ENCODE results near the gene PRRT2.
"Not testable (repeated sequence)": the region's sequence is repeated elsewhere in the genome, so short reads cannot be mapped to it uniquely, and the experiment has no call there.

The PRRT2 gene

GRCh38 chr16:29833219-29833618 lies 21.2 kb downstream of the PRRT2 start:
- not testable (repeated sequence) for H3K27ac ChIP-seq (ENCODE audit: low read depth, low read length); H4K91ac ChIP-seq (ENCODE audit: low read depth, low read length); H3K9ac ChIP-seq (ENCODE audit: low read length); H3K4me1 ChIP-seq (ENCODE audit: control insufficient read depth in 1 of 2, insufficient read depth in 2 of 2, low read length in 2 of 2); H3K79me1 ChIP-seq (ENCODE audit: low read length); H3K4me3 ChIP-seq (ENCODE audit: low read depth, low read length); H3K23ac ChIP-seq (ENCODE audit: low read length); DNase-seq; H2AFZ ChIP-seq (ENCODE audit: insufficient read depth, low read length, poor library complexity); H4K8ac ChIP-seq (ENCODE audit: low read depth, low read length); H3K14ac ChIP-seq (ENCODE audit: low read length); H3K9me3 ChIP-seq (ENCODE audit: insufficient read depth, low read depth, low read length); H2AK5ac ChIP-seq (ENCODE audit: low read length); H3K18ac ChIP-seq (ENCODE audit: low read length); H3K27me3 ChIP-seq (ENCODE audit: insufficient read depth, low read length); H2BK5ac ChIP-seq (ENCODE audit: low read depth, low read length, poor library complexity); H2BK12ac ChIP-seq (ENCODE audit: low read length); H3K4me2 ChIP-seq (ENCODE audit: low read length); H2BK120ac ChIP-seq (ENCODE audit: insufficient read depth, low read length, poor library complexity); H4K12ac ChIP-seq (ENCODE audit: low read depth, low read length); H3K36me3 ChIP-seq (ENCODE audit: control insufficient read depth in 1 of 2, insufficient read depth in 2 of 2, low read length in 2 of 2); H3K4ac ChIP-seq (ENCODE audit: low read depth, low read length); H3K79me2 ChIP-seq (ENCODE audit: control insufficient read depth, insufficient read depth, low read length, poor library complexity)
- WGBS (ENCODE audit: extremely low coverage, insufficient coverage, insufficient read length), result no CpG with 5 or more reads among the region's 4 CpGs

- WGBS (ENCODE audit: extremely low coverage, insufficient coverage, insufficient read length), result no CpG with 5 or more reads among the region's 5 CpGs
- Histone ChIP-seq H4K91ac (ENCODE audit: low read depth, low read length) (no peak overlapping the region), H4K8ac (ENCODE audit: low read depth, low read length) (no peak overlapping the region), H3K4ac (ENCODE audit: low read depth, low read length) (no peak overlapping the region), H3K27ac (ENCODE audit: low read depth, low read length) (no peak overlapping the region), H3K27me3 (ENCODE audit: insufficient read depth, low read length) (no peaks in the 10 kb centered on the region), H3K79me2 (ENCODE audit: control insufficient read depth, insufficient read depth, low read length, poor library complexity) (no peaks in the 10 kb centered on the region), H4K12ac (ENCODE audit: low read depth, low read length) (no peak overlapping the region), H2AK5ac (ENCODE audit: low read length) (no peak overlapping the region), H3K9me3 (ENCODE audit: insufficient read depth, low read depth, low read length) (no peaks in the 10 kb centered on the region), H2BK120ac (ENCODE audit: insufficient read depth, low read length, poor library complexity) (no peak overlapping the region), H3K79me1 (ENCODE audit: low read length) (no peaks in the 10 kb centered on the region), H3K4me2 (ENCODE audit: low read length) (no peak overlapping the region), H3K4me3 (ENCODE audit: low read depth, low read length) (no peak overlapping the region), H2AFZ (ENCODE audit: insufficient read depth, low read length, poor library complexity) (no peak overlapping the region), H3K23ac (ENCODE audit: low read length) (no peak overlapping the region), H3K18ac (ENCODE audit: low read length) (no peak overlapping the region), H2BK12ac (ENCODE audit: low read length) (no peak overlapping the region), H3K9ac (ENCODE audit: low read length) (no peak overlapping the region), H3K36me3 (ENCODE audit: control insufficient read depth in 1 of 2, insufficient read depth in 2 of 2, low read length in 2 of 2) (peaks cover 2 to 6% of the 10 kb centered on the region in 2 experiments), H3K4me1 (ENCODE audit: control insufficient read depth in 1 of 2, insufficient read depth in 2 of 2, low read length in 2 of 2) (no peaks in the 10 kb centered on the region), H3K14ac (ENCODE audit: low read length) (no peak overlapping the region), H2BK5ac (ENCODE audit: low read depth, low read length, poor library complexity) (no peak overlapping the region)
- DNase-seq, result no peak
These were observed 22.1 kb downstream of the PRRT2 start for GRCh38 chr16:29834079-29834478.

GRCh38 chr16:29835926-29836325 lies 23.9 kb downstream of the PRRT2 start:
- Histone ChIP-seq H2AFZ (ENCODE audit: insufficient read depth, low read length, poor library complexity) (no peak overlapping the region), H3K23ac (ENCODE audit: low read length) (no peak overlapping the region), H3K4me2 (ENCODE audit: low read length) (no peak overlapping the region), H3K4me3 (ENCODE audit: low read depth, low read length) (no peak overlapping the region), H4K12ac (ENCODE audit: low read depth, low read length) (no peak overlapping the region), H2BK5ac (ENCODE audit: low read depth, low read length, poor library complexity) (no peak overlapping the region), H2BK12ac (ENCODE audit: low read length) (no peak overlapping the region), H3K9ac (ENCODE audit: low read length) (no peak overlapping the region), H2AK5ac (ENCODE audit: low read length) (no peak overlapping the region), H2BK120ac (ENCODE audit: insufficient read depth, low read length, poor library complexity) (no peak overlapping the region), H3K27me3 (ENCODE audit: insufficient read depth, low read length) (no peaks in the 10 kb centered on the region), H3K36me3 (ENCODE audit: control insufficient read depth in 1 of 2, insufficient read depth in 2 of 2, low read length in 2 of 2) (peaks cover 2 to 6% of the 10 kb centered on the region in 2 experiments), H4K8ac (ENCODE audit: low read depth, low read length) (no peak overlapping the region), H3K79me1 (ENCODE audit: low read length) (no peaks in the 10 kb centered on the region), H3K4ac (ENCODE audit: low read depth, low read length) (no peak overlapping the region), H3K79me2 (ENCODE audit: control insufficient read depth, insufficient read depth, low read length, poor library complexity) (no peaks in the 10 kb centered on the region), H3K14ac (ENCODE audit: low read length) (no peak overlapping the region), H3K4me1 (ENCODE audit: control insufficient read depth in 1 of 2, insufficient read depth in 2 of 2, low read length in 2 of 2) (no peaks in the 10 kb centered on the region), H3K9me3 (ENCODE audit: insufficient read depth, low read depth, low read length) (no peaks in the 10 kb centered on the region), H3K27ac (ENCODE audit: low read depth, low read length) (no peak overlapping the region), H3K18ac (ENCODE audit: low read length) (no peak overlapping the region), H4K91ac (ENCODE audit: low read depth, low read length) (no peak overlapping the region)
- DNase-seq, result peak; percentile 22 to 48
- WGBS (ENCODE audit: extremely low coverage, insufficient coverage, insufficient read length), result no CpG with 5 or more reads among the region's 7 CpGs

GRCh38 chr16:29836623-29837022 lies 24.6 kb downstream of the PRRT2 start:
- H4K8ac ChIP-seq (ENCODE audit: low read depth, low read length), result no peak overlapping the region
- no peak overlapping the region for H2BK5ac ChIP-seq (ENCODE audit: low read depth, low read length, poor library complexity)
- DNase-seq, result no peak
- no peak overlapping the region for H3K14ac ChIP-seq (ENCODE audit: low read length)
- no peak overlapping the region for H3K27ac ChIP-seq (ENCODE audit: low read depth, low read length)
- H3K27me3 ChIP-seq (ENCODE audit: insufficient read depth, low read length), result no peaks in the 10 kb centered on the region
- H3K4me1 ChIP-seq (ENCODE audit: control insufficient read depth in 1 of 2, insufficient read depth in 2 of 2, low read length in 2 of 2), result no peaks in the 10 kb centered on the region
- no peak overlapping the region for H3K23ac ChIP-seq (ENCODE audit: low read length)
- H4K12ac ChIP-seq (ENCODE audit: low read depth, low read length), result no peak overlapping the region
- no CpG with 5 or more reads among the region's 15 CpGs for WGBS (ENCODE audit: extremely low coverage, insufficient coverage, insufficient read length)
- no peak overlapping the region for H3K18ac ChIP-seq (ENCODE audit: low read length)
- no peak overlapping the region for H2BK12ac ChIP-seq (ENCODE audit: low read length)
- H3K4ac ChIP-seq (ENCODE audit: low read depth, low read length), result no peak overlapping the region
- H3K79me1 ChIP-seq (ENCODE audit: low read length), result no peaks in the 10 kb centered on the region
- H2BK120ac ChIP-seq (ENCODE audit: insufficient read depth, low read length, poor library complexity), result no peak overlapping the region
- H3K9ac ChIP-seq (ENCODE audit: low read length), result no peak overlapping the region
- H2AK5ac ChIP-seq (ENCODE audit: low read length), result no peak overlapping the region
- no peak overlapping the region for H2AFZ ChIP-seq (ENCODE audit: insufficient read depth, low read length, poor library complexity)
- H3K4me3 ChIP-seq (ENCODE audit: low read depth, low read length), result no peak overlapping the region
- H3K9me3 ChIP-seq (ENCODE audit: insufficient read depth, low read depth, low read length), result no peaks in the 10 kb centered on the region
- no peak overlapping the region for H4K91ac ChIP-seq (ENCODE audit: low read depth, low read length)
- peaks cover 0 to 4% of the 10 kb centered on the region in 2 experiments for H3K36me3 ChIP-seq (ENCODE audit: control insufficient read depth in 1 of 2, insufficient read depth in 2 of 2, low read length in 2 of 2)
- H3K79me2 ChIP-seq (ENCODE audit: control insufficient read depth, insufficient read depth, low read length, poor library complexity), result no peaks in the 10 kb centered on the region
- no peak overlapping the region for H3K4me2 ChIP-seq (ENCODE audit: low read length)
